Thyroid gland (tissue), 4 donors: ENCODE data around the gene TSPAN15. TPM values are rescaled to one million over a fixed set of nuclear protein-coding genes. Genes with fewer than 3 reads are reported as not detected.
"Not testable (repeated sequence)": the region's sequence is repeated elsewhere in the genome, so short reads cannot be mapped to it uniquely, and the experiment has no call there.

Source experiments
- DNase-seq, 2 donors: peaks; one replicate each; pipeline ENCODE4 v3.0.0-alpha.2; 2019
- H3K27ac ChIP-seq, 3 donors: fragments of 200-600 bp; sonication (generic); 1 replicate in 2 of 3; 2 replicates in 1 of 3; pipeline ENCODE4 v1.5.1; 2016 to 2019; ENCODE audit warnings: mild to moderate bottlenecking in 1 of 3, moderate library complexity in 1 of 3
- H3K27me3 ChIP-seq: fragments of 200-600 bp; sonication (generic); one replicate; pipeline ENCODE4 v1.5.1; 2019
- H3K36me3 ChIP-seq, 2 donors: fragments of 200-600 bp; sonication (generic); one replicate each; pipeline ENCODE4 v1.5.1; 2016 to 2019
- H3K4me1 ChIP-seq, 2 donors: fragments of 200-600 bp; sonication (generic); one replicate each; pipeline ENCODE4 v1.5.1; 2017 to 2019
- H3K4me3 ChIP-seq, 3 donors: fragments of 200-600 bp; sonication (generic); replicated peaks in 1 of 3; 1 replicate in 2 of 3; 2 replicates in 1 of 3; pipeline ENCODE4 v1.5.1; 2016; ENCODE audit warnings: mild to moderate bottlenecking in 1 of 3
- H3K9me3 ChIP-seq: fragments of 200-600 bp; sonication (generic); one replicate; pipeline ENCODE4 v1.5.1; 2017
- CTCF ChIP-seq, 6 experiments: fragments of 200-600 bp in 3 of 6; fragments of 450-650 bp in 3 of 6; sonication (generic) in 3 of 6; IDR thresholded peaks; one replicate each; pipeline ENCODE4 v1.5.1; 2016 to 2019; ENCODE audit warnings: antibody characterized with exemption in 6 of 6, mild to moderate bottlenecking in 2 of 6, inconsistent platforms in 1 of 6, moderate library complexity in 1 of 6
- POLR2A ChIP-seq, 2 donors: fragments of 450-650 bp; IDR thresholded peaks; one replicate each; pipeline ENCODE4 v1.6.1; 2017; ENCODE audit warnings: antibody characterized with exemption in 2 of 2, mild to moderate bottlenecking in 2 of 2, moderate library complexity in 1 of 2
- WGBS, 2 donors: methylation state at CpG; one replicate each; pipeline ENCODE4 v1.1.5; 2017; 5-methylcytosine and 5-hydroxymethylcytosine counted together
- intact Hi-C: fragments of 100-400 bp; cut with DNase I; formaldehyde crosslinking; loops from one replicate; pipeline ENCODE4 v1.15.1; 2023
- total RNA-seq, 4 donors: library from RNA; depleted of rRNA; stranded (reverse); fragments of >200 nt; gene quantifications; one replicate each; pipeline ENCODE4 v1.2.3, GENCODE V29; 2016

The TSPAN15 gene
- total RNA-seq, 4 donors from 2014 or later: 9.0 to 23.1 (median 17.2) TPM

GRCh38 chr10:69516796-69517195, 65.5 kb downstream of the TSPAN15 start:
- Histone ChIP-seq H3K4me3 (no peak overlapping the region), H3K27me3 (no peaks in the 10 kb centered on the region)
- no peak for DNase-seq

GRCh38 chr10:69517271-69517848, 66.1 kb downstream of the TSPAN15 start:
- Histone ChIP-seq H3K36me3 (no peaks in the 10 kb centered on the region), H3K4me3 (no peak overlapping the region), H3K27me3 (no peaks in the 10 kb centered on the region), H3K4me1 (no peaks in the 10 kb centered on the region), H3K27ac (no peak overlapping the region), H3K9me3 (no peaks in the 10 kb centered on the region)
- intact Hi-C loops: loop anchor here (5.0 kb wide), 1 partner anchor 120 kb away; no protein-coding TSS in a partner anchor
- no peak for TF ChIP-seq POLR2A (IDR thresholded peaks at IDR 0.05)
- TF ChIP-seq CTCF (IDR thresholded peaks at IDR 0.05): no peak
- WGBS, 2 donors: 93 to 96% methylated on average over 6 to 8 of the region's 9 CpGs
- DNase-seq: no peak

More at GRCh38 chr10:69516796-69517195, 65.5 kb downstream of the TSPAN15 start:
- H3K9me3 ChIP-seq: no peaks in the 10 kb centered on the region
- WGBS, 2 donors: 91 to 92% methylated on average over 4 of the region's 4 CpGs
- H3K36me3 ChIP-seq: no peaks in the 10 kb centered on the region
- H3K4me1 ChIP-seq: no peaks in the 10 kb centered on the region
- no peak overlapping the region for H3K27ac ChIP-seq
- TF ChIP-seq POLR2A (IDR thresholded peaks at IDR 0.05) (no peak), CTCF (IDR thresholded peaks at IDR 0.05) (no peak)
- intact Hi-C loops: loop anchor here (5.0 kb wide), 1 partner anchor 121 kb away; no protein-coding TSS in a partner anchor

GRCh38 chr10:69527961-69528360, 76.7 kb downstream of the TSPAN15 start:
- 90 to 92% methylated on average over 6 to 8 of the region's 11 CpGs for WGBS, 2 donors
- no peak for DNase-seq
- no peaks in the 10 kb centered on the region for H3K27me3 ChIP-seq
- no peak for TF ChIP-seq POLR2A (IDR thresholded peaks at IDR 0.05)
- no peak for TF ChIP-seq CTCF (IDR thresholded peaks at IDR 0.05)
- H3K36me3 ChIP-seq: no peaks in the 10 kb centered on the region
- no peak overlapping the region for H3K4me3 ChIP-seq
- no peaks in the 10 kb centered on the region for H3K9me3 ChIP-seq
- intact Hi-C loops: no loop called here
- no peak overlapping the region for H3K27ac ChIP-seq
- H3K4me1 ChIP-seq: no peaks in the 10 kb centered on the region

GRCh38 chr10:69533658-69534057, 82.4 kb downstream of the TSPAN15 start:
- no peaks in the 10 kb centered on the region for H3K27me3 ChIP-seq
- H3K4me3 ChIP-seq: no peak overlapping the region
- no peak overlapping the region for H3K27ac ChIP-seq
- no peaks in the 10 kb centered on the region for H3K4me1 ChIP-seq
- intact Hi-C loops: no loop called here
- no peak for DNase-seq
- no peak for TF ChIP-seq POLR2A (IDR thresholded peaks at IDR 0.05)
- no peak for TF ChIP-seq CTCF (IDR thresholded peaks at IDR 0.05)
- no peaks in the 10 kb centered on the region for H3K36me3 ChIP-seq
- WGBS, 2 donors: 72 to 79% methylated on average over 3 of the region's 3 CpGs
- no peaks in the 10 kb centered on the region for H3K9me3 ChIP-seq

- H3K36me3 ChIP-seq, H3K27me3 ChIP-seq, H3K4me3 ChIP-seq, DNase-seq, H3K9me3 ChIP-seq, H3K4me1 ChIP-seq, H3K27ac ChIP-seq, intact Hi-C loops: not testable (repeated sequence)
- 94 to 95% methylated on average over 11 of the region's 11 CpGs for WGBS, 2 donors
These were observed 85.3 kb downstream of the TSPAN15 start for GRCh38 chr10:69536521-69536920.
